Activated effector memory CD4-positive, alpha-beta T cell treated with anti-CD3 and anti-CD28 coated beads, Interleukin-2, amount 50 U/mL, for 16 hours (primary cell): Measurements from ENCODE around the gene TRIM41.
"Not testable (repeated sequence)": the region's sequence is repeated elsewhere in the genome, so short reads cannot be mapped to it uniquely, and the experiment has no call there.

ENCODE experiments used
- DNase-seq: peaks from one replicate; pipeline ENCODE4 v3.0.0-alpha.2; 2020

TRIM41 gene

GRCh38 chr5:181193656-181194055, 29.4 kb upstream of the TRIM41 start:
- DNase-seq, result no peak

- DNase-seq, result no peak
These were observed 28.4 kb upstream of the TRIM41 start for GRCh38 chr5:181194489-181195248.

GRCh38 chr5:181195249-181195761, 27.8 kb upstream of the TRIM41 start:
- no peak for DNase-seq

- DNase-seq, result no peak
These were observed 25.6 kb upstream of the TRIM41 start for GRCh38 chr5:181197326-181197951.

GRCh38 chr5:181198106-181198685, 24.9 kb upstream of the TRIM41 start:
- DNase-seq, result no peak

- DNase-seq, result no peak
These were observed 24.1 kb upstream of the TRIM41 start for GRCh38 chr5:181198905-181199519.

- DNase-seq, result no peak
These were observed 23.0 kb upstream of the TRIM41 start for GRCh38 chr5:181199881-181200638.

- no peak for DNase-seq
These were observed 22.3 kb upstream of the TRIM41 start for GRCh38 chr5:181200816-181201215.

GRCh38 chr5:181203093-181203711, 19.9 kb upstream of the TRIM41 start:
- no peak for DNase-seq

- DNase-seq, result no peak
These were observed 19.3 kb upstream of the TRIM41 start for GRCh38 chr5:181203777-181204112.

GRCh38 chr5:181204113-181204825, 18.8 kb upstream of the TRIM41 start:
- DNase-seq, result no peak

- no peak for DNase-seq
These were observed 18.0 kb upstream of the TRIM41 start, which contains the start of gene TRIM7 for GRCh38 chr5:181204826-181205760. TSS of gene TRIM7 (minus strand) at chr5:181205196. CDS start at chr5:181205110, 86 bp downstream.

GRCh38 chr5:181205761-181206649, 17.1 kb upstream of the TRIM41 start:
- no peak for DNase-seq

- peak; percentile 91 for DNase-seq
These were observed 15.7 kb upstream of the TRIM41 start for GRCh38 chr5:181207214-181207959.

GRCh38 chr5:181207960-181208253, 15.2 kb upstream of the TRIM41 start:
- DNase-seq, result no peak

GRCh38 chr5:181209006-181209405, 14.1 kb upstream of the TRIM41 start:
- not testable (repeated sequence) for DNase-seq

- DNase-seq, result not testable (repeated sequence)
These were observed 12.9 kb upstream of the TRIM41 start for GRCh38 chr5:181210148-181210547.

GRCh38 chr5:181210698-181211097, 12.4 kb upstream of the TRIM41 start:
- DNase-seq, result not testable (repeated sequence)

GRCh38 chr5:181211208-181211607, 11.9 kb upstream of the TRIM41 start:
- no peak for DNase-seq
